IMR-90 (cell line): ENCODE measurements around the gene PAQR4. TPM values are rescaled to one million over a fixed set of nuclear protein-coding genes. Genes with fewer than 3 reads are reported as not detected.

Experiments used
- ATAC-seq: fragments of 200-7000 bp; cut with Tn5 transposase; 2 replicates; pipeline ENCODE4 v1.9.1; 2020; ENCODE audit warnings: low read depth, mild to moderate bottlenecking, moderate library complexity
- BruUV-seq: library from RNA; stranded (reverse); fragments of 400-500 nt; replicated peaks from 2 replicates; lab custom pipeline; 2021; lab: Mats Ljungman, UMichigan
- CTCF ChIA-PET: fragments of 300-600 bp; formaldehyde crosslinking; extraction: SDS; loops from one replicate; lab custom pipeline; 2021; ENCODE audit warnings: antibody characterized with exemption; lab: Yijun Ruan, JAX
- POLR2A ChIA-PET: fragments of 300-600 bp; sonication (Branson Sonifier 250); formaldehyde crosslinking; loops from one replicate; lab custom pipeline; 2022; ENCODE audit warnings: antibody characterized with exemption; ENCODE audit not compliant: unreplicated experiment; lab: Charles Lee
- DNase-seq: peaks from one replicate; pipeline ENCODE4 v3.0.0; 2013
- H2AFZ ChIP-seq: replicated peaks from 2 replicates; pipeline ENCODE3; 2013; ENCODE audit warnings: low read length, mild to moderate bottlenecking; ENCODE audit not compliant: poor library complexity
- H2AK5ac ChIP-seq: 2 replicates; pipeline ENCODE4 v1.6.1; 2013; ENCODE audit warnings: low read depth, low read length, inconsistent platforms
- H2AK9ac ChIP-seq: replicated peaks from 2 replicates; pipeline ENCODE3; 2013; ENCODE audit warnings: mild to moderate bottlenecking, low read depth, low read length, moderate library complexity; ENCODE audit not compliant: poor library complexity
- H2BK120ac ChIP-seq: 2 replicates; pipeline ENCODE4 v1.6.1; 2013; ENCODE audit warnings: low read depth, low read length, inconsistent platforms
- H2BK15ac ChIP-seq: 3 replicates; pipeline ENCODE4 v1.6.1; 2013; ENCODE audit warnings: low read depth, low read length, inconsistent platforms
- H2BK20ac ChIP-seq: 2 replicates; pipeline ENCODE4 v1.6.1; 2013; ENCODE audit warnings: low read depth, mild to moderate bottlenecking, inconsistent platforms, low read length, moderate library complexity
- H2BK5ac ChIP-seq: 2 replicates; pipeline ENCODE4 v1.6.1; 2013; ENCODE audit warnings: mild to moderate bottlenecking, low read depth, low read length, inconsistent platforms; ENCODE audit not compliant: poor library complexity, severe bottlenecking
- H3K14ac ChIP-seq: replicated peaks from 2 replicates; pipeline ENCODE4 v1.6.1; 2013; ENCODE audit warnings: low read depth, low read length, inconsistent platforms
- H3K18ac ChIP-seq: 2 replicates; pipeline ENCODE4 v1.6.1; 2013; ENCODE audit warnings: low read depth, low read length, control low read depth
- H3K23ac ChIP-seq: 2 replicates; pipeline ENCODE4 v1.6.1; 2013; ENCODE audit warnings: low read depth, low read length, inconsistent platforms
- H3K27ac ChIP-seq: 2 replicates; pipeline ENCODE4 v1.5.1; 2013; ENCODE audit warnings: mild to moderate bottlenecking, control low read depth, low read length; ENCODE audit not compliant: insufficient read depth
- H3K27me3 ChIP-seq: 2 replicates; pipeline ENCODE4 v1.6.1; 2013; ENCODE audit warnings: low read length; ENCODE audit not compliant: control insufficient read depth, insufficient read depth
- H3K36me3 ChIP-seq: 2 replicates; pipeline ENCODE4 v1.6.1; 2013; ENCODE audit warnings: low read length, mixed read lengths; ENCODE audit not compliant: control insufficient read depth, insufficient read depth
- H3K4ac ChIP-seq: 2 replicates; pipeline ENCODE4 v1.6.1; 2013; ENCODE audit warnings: low read depth, low read length, inconsistent platforms
- H3K4me1 ChIP-seq: 2 replicates; pipeline ENCODE4 v1.6.1; 2013; ENCODE audit warnings: low read length, mixed read lengths; ENCODE audit not compliant: control insufficient read depth, insufficient read depth
- H3K4me2 ChIP-seq: 2 replicates; pipeline ENCODE4 v1.6.1; 2013; ENCODE audit warnings: low read depth, mild to moderate bottlenecking, control low read depth, low read length, moderate library complexity
- H3K4me3 ChIP-seq: 2 replicates; pipeline ENCODE4 v1.5.1; 2013; ENCODE audit warnings: low read depth, mild to moderate bottlenecking, control low read depth, low read length, moderate library complexity; ENCODE audit not compliant: insufficient read depth
- H3K56ac ChIP-seq: 2 replicates; pipeline ENCODE4 v1.6.1; 2013; ENCODE audit warnings: low read length, inconsistent platforms; ENCODE audit not compliant: insufficient read depth; ENCODE audit errors: extremely low read depth
- H3K79me1 ChIP-seq, 2 experiments: 2 replicates each; pipeline ENCODE4 v1.6.1; 2013; ENCODE audit warnings: low read length in 2 of 2, inconsistent platforms in 1 of 2, low read depth in 1 of 2
- H3K9ac ChIP-seq: 2 replicates; pipeline ENCODE4 v1.6.1; 2013; ENCODE audit warnings: low read depth, low read length, control low read depth
- H3K9me1 ChIP-seq: 2 replicates; pipeline ENCODE4 v1.6.1; 2013; ENCODE audit warnings: low read length, inconsistent platforms; ENCODE audit not compliant: insufficient read depth
- H3K9me3 ChIP-seq: 2 replicates; pipeline ENCODE4 v1.6.1; 2013; ENCODE audit warnings: low read length; ENCODE audit not compliant: control insufficient read depth, insufficient read depth
- H4K20me1 ChIP-seq: 2 replicates; pipeline ENCODE4 v1.6.1; 2013; ENCODE audit warnings: low read length, inconsistent platforms; ENCODE audit not compliant: insufficient read depth
- H4K5ac ChIP-seq: 2 replicates; pipeline ENCODE4 v1.6.1; 2013; ENCODE audit warnings: mild to moderate bottlenecking, low read depth, low read length, control low read depth
- H4K8ac ChIP-seq, 2 experiments: 2 replicates each; pipeline ENCODE4 v1.6.1; 2013; ENCODE audit warnings: low read depth in 2 of 2, low read length in 2 of 2, control low read depth in 1 of 2, inconsistent platforms in 1 of 2
- H4K91ac ChIP-seq: 2 replicates; pipeline ENCODE4 v1.6.1; 2013; ENCODE audit warnings: low read depth, low read length, inconsistent platforms; ENCODE audit not compliant: insufficient read depth
- MAZ ChIP-seq: IDR thresholded peaks from 2 replicates; pipeline ENCODE4 v1.6.1; 2012; ENCODE audit warnings: low read depth, mild to moderate bottlenecking, low read length, improper control_type of control experiment, moderate library complexity, borderline replicate concordance
- RCOR1 ChIP-seq: IDR thresholded peaks from 2 replicates; pipeline ENCODE4 v1.6.1; 2012; ENCODE audit warnings: mild to moderate bottlenecking, low read length, improper control_type of control experiment; ENCODE audit not compliant: insufficient replicate concordance
- RFX5 ChIP-seq: IDR thresholded peaks from 2 replicates; pipeline ENCODE4 v1.8.0; 2012; ENCODE audit warnings: low read depth, mild to moderate bottlenecking, low read length, moderate library complexity
- WGBS, 2 experiments: methylation state at CpG; one replicate each; pipeline versions ENCODE4 v1.1.5 to v1.1.7; 2013; ENCODE audit warnings: missing lambda C conversion rate in 2 of 2; ENCODE audit not compliant: insufficient read length in 1 of 2; ENCODE audit errors: extremely low coverage in 2 of 2; 5-methylcytosine and 5-hydroxymethylcytosine counted together
- dilution Hi-C: fragments of 300-500 bp; cut with HindIII; formaldehyde crosslinking; loops from one replicate; pipeline ENCODE4 v1.14.3; 2018; ENCODE audit warnings: low sequenced_read_pairs; ENCODE audit not compliant: unreplicated experiment
- in situ Hi-C: fragments of 300-500 bp; cut with MboI; formaldehyde crosslinking; loops from 3 replicates; pipeline ENCODE4 v1.14.3; 2019; ENCODE audit warnings: low sequenced_read_pairs, inconsistent platforms, mixed read lengths
- intact Hi-C: fragments of 100-400 bp; cut with micrococcal nuclease; formaldehyde crosslinking; loops from 2 replicates; pipeline ENCODE4 v1.10.0; 2022
- polyA plus RNA-seq, 3 experiments: library from polyadenylated mRNA; depleted of rRNA; stranded (reverse); fragments of >200 nt; gene quantifications; 2 replicates each; pipeline ENCODE4 v1.2.3, GENCODE V29; 2012; ENCODE audit warnings: low replicate concordance in 1 of 3
- total RNA-seq: library from RNA; depleted of rRNA; stranded (reverse); fragments of >200 nt; gene quantifications from 2 replicates; pipeline ENCODE4 v1.2.3, GENCODE V29; 2012
- TF ChIP-seq, protein P1 (sequence below): fragments of 150-350 bp; IDR thresholded peaks from 2 replicates; pipeline ENCODE4 v1.6.1; 2017; ENCODE audit warnings: mild to moderate bottlenecking, antibody characterized with exemption, low read length, low read depth

The PAQR4 gene
- total and polyA plus RNA-seq, 2 of the 4 experiments (the other 2 are of a cell fraction): 2.2 to 10.0 TPM

DNA sequence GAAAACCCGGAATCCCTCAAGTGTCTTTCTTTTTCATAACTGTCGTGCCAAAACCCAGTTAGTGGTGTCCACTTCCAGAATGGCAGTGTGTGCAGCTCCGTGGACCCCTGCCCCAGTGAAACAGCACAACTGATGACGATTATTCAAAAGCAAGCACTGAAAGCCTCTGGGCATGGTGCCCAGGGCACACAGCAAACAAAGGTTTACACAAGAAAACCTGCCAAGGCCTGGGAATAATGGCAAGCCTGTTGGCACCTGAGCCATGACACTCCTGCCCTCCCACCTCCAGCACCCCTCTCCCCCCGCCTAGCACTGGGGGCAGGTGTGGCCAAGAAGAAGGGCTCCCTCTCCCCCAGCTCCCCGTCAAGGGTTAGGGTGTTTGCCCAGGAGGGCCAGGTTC, 8.3 kb downstream of the PAQR4 start:
- Histone ChIP-seq H2AFZ (peak overlapping the region; percentile 7), H2AK9ac (no peak overlapping the region), H3K4me1 (peaks cover 4% of the 10 kb centered on the region), H3K9me1 (0 out of 2 replicates have a peak, but pooled peaks cover 4% of the 10 kb centered on the region), H2BK5ac (no peak overlapping the region), H2BK20ac (no peak overlapping the region), H3K18ac (no peak overlapping the region), H4K91ac (no peak overlapping the region), H2BK15ac (no peak overlapping the region), H2AK5ac (no peak overlapping the region), H3K9ac (no peak overlapping the region), H3K56ac (no peak overlapping the region), H3K4ac (no peak overlapping the region), H3K4me3 (no peak overlapping the region), H3K4me2 (no peak overlapping the region), H3K9me3 (no peaks in the 10 kb centered on the region), H4K5ac (no peak overlapping the region), H4K8ac (no peak overlapping the region), H3K36me3 (no peaks in the 10 kb centered on the region), H3K79me1 (peaks cover 14 to 22% of the 10 kb centered on the region in 2 experiments), H3K14ac (no peak overlapping the region), H3K23ac (no peak overlapping the region), H2BK120ac (no peak overlapping the region), H4K20me1 (peaks cover 1% of the 10 kb centered on the region; the same call in 1 of the 2 replicates), H3K27me3 (no peaks in the 10 kb centered on the region), H3K27ac (no peak overlapping the region)
- DNase-seq: no peak
- no TSS peak for BruUV-seq
- ATAC-seq: no peak
- POLR2A ChIA-PET: no interaction called here
- dilution Hi-C loops (no loop called here), intact Hi-C loops (no loop called here), in situ Hi-C loops (no loop called here)
- CTCF ChIA-PET: no interaction called here
- WGBS, 2 experiments: 46% methylated on average over 4 of the region's 6 CpGs; no CpG with 5 or more reads in 1 of the 2 experiments
- TF ChIP-seq RFX5 (no peak), MAZ (no peak), RCOR1 (no peak)
- TF ChIP-seq, protein P1, sequence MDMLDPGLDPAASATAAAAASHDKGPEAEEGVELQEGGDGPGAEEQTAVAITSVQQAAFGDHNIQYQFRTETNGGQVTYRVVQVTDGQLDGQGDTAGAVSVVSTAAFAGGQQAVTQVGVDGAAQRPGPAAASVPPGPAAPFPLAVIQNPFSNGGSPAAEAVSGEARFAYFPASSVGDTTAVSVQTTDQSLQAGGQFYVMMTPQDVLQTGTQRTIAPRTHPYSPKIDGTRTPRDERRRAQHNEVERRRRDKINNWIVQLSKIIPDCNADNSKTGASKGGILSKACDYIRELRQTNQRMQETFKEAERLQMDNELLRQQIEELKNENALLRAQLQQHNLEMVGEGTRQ: no peak
